Lower leg skin (tissue), 3 donors: ENCODE measurements around the gene DHX57.

Experiments used
- POLR2A ChIP-seq, 2 donors: fragments of 450-650 bp; IDR thresholded peaks; one replicate each; pipeline ENCODE4 v1.6.1; 2016 to 2017; ENCODE audit warnings: antibody characterized with exemption in 2 of 2, mild to moderate bottlenecking in 1 of 2, moderate library complexity in 1 of 2
- TF ChIP-seq, protein P1 (sequence below), 3 donors: fragments of 450-650 bp; IDR thresholded peaks; one replicate each; pipeline ENCODE4 v1.5.1; 2016; ENCODE audit warnings: antibody characterized with exemption in 3 of 3, mild to moderate bottlenecking in 3 of 3, moderate library complexity in 2 of 3

DNA sequence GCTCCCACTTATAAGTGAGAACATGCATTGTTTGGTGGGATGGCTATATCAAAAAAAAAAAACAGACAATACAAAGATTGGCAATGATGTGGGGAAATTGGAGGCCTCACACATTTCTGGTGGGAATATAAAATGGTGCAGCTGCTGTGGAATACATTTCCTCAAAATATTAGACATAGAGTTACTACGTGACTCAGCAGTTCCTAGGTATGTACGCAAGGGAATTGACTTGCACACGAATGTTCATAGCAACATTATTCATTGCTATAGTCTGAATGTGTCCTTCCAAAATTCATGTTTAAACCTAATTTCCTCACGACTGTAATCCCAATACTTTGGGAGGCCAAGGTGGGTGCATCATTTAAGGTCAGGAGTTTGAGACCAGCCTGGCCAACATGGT lies 11.6 kb upstream of the DHX57 start:
- TF ChIP-seq, protein P1, sequence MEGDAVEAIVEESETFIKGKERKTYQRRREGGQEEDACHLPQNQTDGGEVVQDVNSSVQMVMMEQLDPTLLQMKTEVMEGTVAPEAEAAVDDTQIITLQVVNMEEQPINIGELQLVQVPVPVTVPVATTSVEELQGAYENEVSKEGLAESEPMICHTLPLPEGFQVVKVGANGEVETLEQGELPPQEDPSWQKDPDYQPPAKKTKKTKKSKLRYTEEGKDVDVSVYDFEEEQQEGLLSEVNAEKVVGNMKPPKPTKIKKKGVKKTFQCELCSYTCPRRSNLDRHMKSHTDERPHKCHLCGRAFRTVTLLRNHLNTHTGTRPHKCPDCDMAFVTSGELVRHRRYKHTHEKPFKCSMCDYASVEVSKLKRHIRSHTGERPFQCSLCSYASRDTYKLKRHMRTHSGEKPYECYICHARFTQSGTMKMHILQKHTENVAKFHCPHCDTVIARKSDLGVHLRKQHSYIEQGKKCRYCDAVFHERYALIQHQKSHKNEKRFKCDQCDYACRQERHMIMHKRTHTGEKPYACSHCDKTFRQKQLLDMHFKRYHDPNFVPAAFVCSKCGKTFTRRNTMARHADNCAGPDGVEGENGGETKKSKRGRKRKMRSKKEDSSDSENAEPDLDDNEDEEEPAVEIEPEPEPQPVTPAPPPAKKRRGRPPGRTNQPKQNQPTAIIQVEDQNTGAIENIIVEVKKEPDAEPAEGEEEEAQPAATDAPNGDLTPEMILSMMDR (IDR thresholded peaks at IDR 0.05) = no peak
- TF ChIP-seq POLR2A (IDR thresholded peaks at IDR 0.05) = no peak
